ENCODE data around the gene ACP4. TPM values are rescaled to one million over a fixed set of nuclear protein-coding genes. Genes with fewer than 3 reads are reported as not detected.

The ACP4 gene
- not detected in 2 replicates for total RNA-seq

GRCh38 chr19:50790396-50790795, at the start of gene ACP4:
TSS of gene ACP4 (plus strand) at chr19:50790415. CDS start at chr19:50790415, 0 bp downstream.

DNA sequence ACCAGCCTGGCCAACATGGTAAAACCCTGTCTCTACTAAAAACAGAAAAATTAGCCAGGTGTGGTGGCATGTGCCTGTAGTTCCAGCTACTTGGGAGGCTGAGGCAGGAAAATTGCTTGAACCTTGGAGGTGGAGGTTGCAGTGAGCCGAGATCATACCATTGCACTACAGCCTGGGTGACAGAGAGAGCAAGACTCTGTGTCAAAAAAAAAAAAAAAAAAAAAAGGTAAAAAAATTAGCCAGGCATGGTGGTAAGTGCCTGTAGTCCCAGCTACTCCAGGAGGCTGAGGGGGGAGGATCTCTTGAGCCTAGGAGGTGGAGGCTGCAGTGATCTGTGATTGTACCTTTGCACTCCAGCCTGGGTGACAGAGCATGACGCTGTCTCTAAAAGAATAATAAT, 20.1 kb upstream of the ACP4 start, which contains the start of gene GPR32:
GPR32 (plus strand) TSS at position 301 of the 400 bp plus-strand sequence. CDS start 137 bp downstream, outside the sequence.

DNA sequence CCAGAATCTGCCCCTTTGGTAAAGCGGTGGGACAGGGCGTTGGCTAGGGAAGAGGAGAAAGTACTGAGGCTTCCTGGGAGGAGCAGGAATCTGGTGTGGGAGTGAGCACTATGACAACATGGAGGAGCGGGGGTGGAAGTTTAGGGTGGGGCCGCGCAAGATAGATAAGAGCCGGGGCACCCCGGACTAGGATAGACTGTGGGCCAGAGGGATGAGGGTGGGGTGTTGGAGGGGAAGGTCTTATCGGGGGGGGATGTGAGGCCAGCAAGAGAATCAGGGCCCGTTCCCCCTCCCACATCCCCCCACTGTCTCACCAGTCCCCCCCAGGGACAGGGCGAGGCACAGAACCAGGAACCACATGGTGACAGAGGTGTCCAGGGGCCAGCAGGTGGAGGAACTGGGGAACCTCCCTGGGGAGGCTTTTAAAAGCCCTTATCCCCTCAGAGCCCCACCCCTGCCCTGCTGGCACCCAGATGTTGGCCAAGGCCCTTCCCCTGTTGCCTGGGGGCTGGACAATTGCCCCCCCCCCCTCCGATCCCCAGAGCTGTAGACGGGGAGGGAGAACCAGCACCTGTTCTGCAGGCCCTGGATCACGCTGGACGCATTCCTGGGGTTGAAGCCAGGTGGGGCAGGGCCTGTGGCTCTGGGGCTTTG, 33.3 kb downstream of the ACP4 start, which contains the start of gene KLK1:
KLK1 (minus strand) TSS at position 399 of the 654 bp plus-strand sequence; CDS start at position 360, 39 bp downstream.

GRCh38 chr19:50833117-50833801, 43.0 kb downstream of the ACP4 start, which contains the start of gene KLK15:
TSS of gene KLK15 (minus strand) at chr19:50833574. CDS start at chr19:50831492, 2,082 bp downstream.

Other genes with a start within 250 kb of the ACP4 start
- gene LRRC4B, start 222.0 kb upstream of the ACP4 start, total RNA-seq = 0.14 and 0.18 TPM in 2 replicates
- gene SYT3, start 150.5 kb upstream of the ACP4 start, total RNA-seq = 0.09 TPM in 1 of 2 replicates, not detected in the other
- not detected in 2 replicates for gene C19orf81, start 141.0 kb upstream of the ACP4 start, total RNA-seq
- gene SHANK1, start 70.6 kb upstream of the ACP4 start, total RNA-seq = 2.5 and 3.1 TPM in 2 replicates
- gene CLEC11A, start 67.1 kb upstream of the ACP4 start, total RNA-seq = 33.6 and 37.0 TPM in 2 replicates
- gene GPR32, start 20.0 kb upstream of the ACP4 start, total RNA-seq = not detected in 2 replicates
- gene KLK1, start 33.4 kb downstream of the ACP4 start, total RNA-seq = not detected in 2 replicates
- not detected in 2 replicates for gene KLK15, start 43.2 kb downstream of the ACP4 start, total RNA-seq
- gene KLK3, start 64.5 kb downstream of the ACP4 start, total RNA-seq = not detected in 2 replicates
- not detected in 2 replicates for gene KLK2, start 83.0 kb downstream of the ACP4 start, total RNA-seq
- not detected in 2 replicates for gene KLK4, start 121.0 kb downstream of the ACP4 start, total RNA-seq
- gene KLK5, start 162.6 kb downstream of the ACP4 start, total RNA-seq = not detected in 2 replicates
- gene KLK6, start 179.2 kb downstream of the ACP4 start, total RNA-seq = not detected in 2 replicates
- gene KLK7, start 193.5 kb downstream of the ACP4 start, total RNA-seq = not detected in 2 replicates
- not detected in 2 replicates for gene KLK8, start 211.2 kb downstream of the ACP4 start, total RNA-seq
- gene KLK10, start 229.3 kb downstream of the ACP4 start, total RNA-seq = not detected in 2 replicates
- not detected in 2 replicates for gene KLK11, start 236.2 kb downstream of the ACP4 start, total RNA-seq
- gene KLK12, start 244.6 kb downstream of the ACP4 start, total RNA-seq = not detected in 2 replicates